HFF-Myc (cell line): ENCODE results near the gene NEDD1.
A peak's percentile ranks its signal among the peaks of the same experiment; 100 is the strongest.

Source experiments
- DNase-seq: peaks from one replicate; pipeline ENCODE4 v3.0.0-alpha.2; 2011; ENCODE audit warnings: low read depth; ENCODE audit errors: extremely low read depth
- H3K4me3 ChIP-seq: replicated peaks from 2 replicates; pipeline ENCODE4 v1.5.1; 2011; ENCODE audit warnings: low read depth, mild to moderate bottlenecking, control low read depth, low read length
- CTCF ChIP-seq: IDR thresholded peaks from 2 replicates; pipeline ENCODE4 v1.5.1; 2012; ENCODE audit warnings: mild to moderate bottlenecking, low read depth, low read length, control low read depth; ENCODE audit errors: missing control alignments

Gene NEDD1, protein sequence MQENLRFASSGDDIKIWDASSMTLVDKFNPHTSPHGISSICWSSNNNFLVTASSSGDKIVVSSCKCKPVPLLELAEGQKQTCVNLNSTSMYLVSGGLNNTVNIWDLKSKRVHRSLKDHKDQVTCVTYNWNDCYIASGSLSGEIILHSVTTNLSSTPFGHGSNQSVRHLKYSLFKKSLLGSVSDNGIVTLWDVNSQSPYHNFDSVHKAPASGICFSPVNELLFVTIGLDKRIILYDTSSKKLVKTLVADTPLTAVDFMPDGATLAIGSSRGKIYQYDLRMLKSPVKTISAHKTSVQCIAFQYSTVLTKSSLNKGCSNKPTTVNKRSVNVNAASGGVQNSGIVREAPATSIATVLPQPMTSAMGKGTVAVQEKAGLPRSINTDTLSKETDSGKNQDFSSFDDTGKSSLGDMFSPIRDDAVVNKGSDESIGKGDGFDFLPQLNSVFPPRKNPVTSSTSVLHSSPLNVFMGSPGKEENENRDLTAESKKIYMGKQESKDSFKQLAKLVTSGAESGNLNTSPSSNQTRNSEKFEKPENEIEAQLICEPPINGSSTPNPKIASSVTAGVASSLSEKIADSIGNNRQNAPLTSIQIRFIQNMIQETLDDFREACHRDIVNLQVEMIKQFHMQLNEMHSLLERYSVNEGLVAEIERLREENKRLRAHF

GRCh38 chr12:96906849-96907670, at the start of gene NEDD1:
Gene NEDD1, plus strand, starts transcription at chr12:96907257. Its CDS starts 2,503 bp downstream, at chr12:96909760.
- DNase-seq, result no peak
- H3K4me3 ChIP-seq, result peak within 1 kb of the TSS; percentile 83
- no peak for TF ChIP-seq CTCF

- TF ChIP-seq CTCF, result no peak
- DNase-seq, result no peak
- no peak overlapping the region for H3K4me3 ChIP-seq
These were observed 48.9 kb upstream of the NEDD1 start for GRCh38 chr12:96858162-96858561.

DNA sequence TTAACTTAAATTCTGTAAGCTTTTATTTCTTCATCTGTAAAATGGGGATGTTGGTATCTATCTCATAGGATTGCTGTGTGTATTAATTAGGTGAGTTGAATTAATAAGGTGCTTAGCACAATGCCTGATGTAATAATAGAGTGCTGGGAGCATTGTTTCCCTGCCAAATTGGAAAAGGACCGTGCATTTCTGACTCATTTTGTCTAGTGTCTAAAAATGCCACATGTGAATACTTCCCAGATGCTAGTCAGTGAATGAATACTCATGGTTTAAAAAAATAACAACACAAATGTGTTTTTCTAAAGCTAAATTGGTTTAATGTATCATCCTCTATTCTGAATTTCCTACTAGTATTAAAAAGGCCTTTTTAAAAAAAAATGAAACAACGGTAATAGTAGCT, 45.4 kb upstream of the NEDD1 start:
- no peak for TF ChIP-seq CTCF
- H3K4me3 ChIP-seq, result no peak overlapping the region
- no peak for DNase-seq

- DNase-seq, result no peak
- no peak for TF ChIP-seq CTCF
These were observed 44.7 kb upstream of the NEDD1 start for GRCh38 chr12:96862326-96862725.

DNA sequence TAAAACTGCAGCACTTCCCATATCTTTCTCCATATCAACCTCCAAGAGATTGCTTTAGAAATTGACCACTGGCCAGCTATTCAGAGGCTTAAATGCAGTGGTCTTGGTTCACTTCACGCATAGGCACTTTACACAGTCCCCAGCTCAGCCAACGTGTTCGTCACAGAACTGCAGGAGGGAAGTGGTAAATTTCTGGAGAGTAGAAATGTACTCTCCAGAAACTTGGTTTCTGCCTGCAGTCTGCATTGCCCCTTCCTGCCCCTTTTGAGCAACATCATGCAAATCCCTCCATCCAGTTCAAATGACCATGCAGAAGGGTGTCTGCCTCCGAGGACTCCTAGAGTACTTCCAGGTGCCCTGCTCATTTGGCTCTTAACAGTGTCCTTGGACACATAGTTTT, 42.7 kb upstream of the NEDD1 start:
- no peak for DNase-seq
- no peak for TF ChIP-seq CTCF
- no peak overlapping the region for H3K4me3 ChIP-seq

More at GRCh38 chr12:96862326-96862725, 44.7 kb upstream of the NEDD1 start:
- no peak overlapping the region for H3K4me3 ChIP-seq

DNA sequence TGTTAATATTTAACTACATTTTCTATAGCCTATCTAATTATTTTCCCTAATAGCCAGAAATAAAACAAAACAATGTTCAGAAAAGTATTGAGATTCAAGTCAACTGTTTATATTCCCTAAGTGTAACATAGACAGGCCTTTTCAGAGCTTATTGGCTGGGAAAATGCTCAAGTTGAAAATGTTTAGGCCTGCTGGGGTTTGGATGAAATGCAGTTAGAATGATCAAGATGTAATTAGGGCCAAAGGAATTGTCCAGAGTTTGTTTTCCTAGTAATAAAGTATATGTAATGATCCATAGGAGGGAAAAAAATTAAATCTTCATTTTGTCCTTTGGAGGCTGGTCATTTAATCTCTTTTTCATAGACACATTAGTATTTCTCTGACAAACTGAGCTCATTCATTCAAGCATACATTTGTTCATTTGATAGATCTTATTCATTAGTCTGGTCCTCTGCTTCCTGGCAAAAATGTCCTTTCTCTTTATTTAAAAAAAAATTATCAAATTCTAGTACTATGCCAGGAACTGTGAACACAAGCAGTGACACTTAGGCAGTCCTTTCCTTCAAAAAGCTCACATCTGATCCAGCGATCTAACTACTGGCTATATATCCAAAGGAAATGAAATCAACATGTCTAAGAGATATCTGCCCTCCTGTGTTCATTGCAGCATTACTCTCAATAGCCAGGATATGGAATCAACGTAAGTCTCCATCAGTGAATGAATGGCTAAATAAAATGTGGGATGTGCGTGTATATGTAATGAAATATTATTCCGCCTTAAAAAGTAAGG, 40.1 kb upstream of the NEDD1 start:
- DNase-seq, result no peak
- no peak overlapping the region for H3K4me3 ChIP-seq
- no peak for TF ChIP-seq CTCF
